Superior temporal gyrus (tissue), 1 donor: ENCODE data around the gene NCR2.

Source experiments
- DNase-seq: peaks from one replicate; pipeline ENCODE4 v3.0.0-alpha.2; 2016; ENCODE audit errors: extremely low spot score

The NCR2 gene

DNA sequence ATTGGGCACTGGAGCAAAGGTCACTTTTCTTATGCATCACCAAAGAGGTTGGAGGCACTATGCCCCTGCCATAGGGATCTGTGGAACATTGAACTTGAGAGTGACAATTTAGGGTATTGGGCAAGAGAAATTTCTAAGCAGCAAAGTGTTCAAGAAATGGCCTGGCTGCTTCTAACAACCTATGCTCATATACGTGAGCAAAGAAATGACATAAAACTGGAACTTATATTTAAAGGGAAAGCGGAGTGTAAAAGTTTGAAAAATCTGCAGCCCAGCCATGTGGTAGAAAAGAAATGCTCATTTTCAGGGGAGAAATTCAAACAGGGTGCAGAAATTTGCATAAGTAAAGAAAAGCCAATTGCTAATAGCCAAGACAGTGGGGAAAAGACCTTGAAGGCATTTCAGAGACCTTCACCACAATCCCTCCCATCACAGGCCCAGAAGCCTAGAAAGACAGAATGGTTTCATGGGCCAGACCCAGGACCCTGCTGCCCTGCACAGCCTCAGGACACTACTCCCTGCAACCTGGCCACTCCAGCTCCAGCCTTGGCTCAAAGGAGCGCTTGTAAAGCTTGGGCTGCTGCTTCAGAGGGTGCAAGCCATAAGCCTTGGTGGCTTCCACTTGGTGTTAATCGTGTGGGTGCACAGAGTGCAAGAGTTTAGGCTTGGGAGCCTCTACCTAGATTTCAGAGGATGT, 24.4 kb downstream of the NCR2 start:
- DNase-seq, result no peak

GRCh38 chr6:41360314-41360685, 24.9 kb downstream of the NCR2 start:
- DNase-seq, result no peak

DNA sequence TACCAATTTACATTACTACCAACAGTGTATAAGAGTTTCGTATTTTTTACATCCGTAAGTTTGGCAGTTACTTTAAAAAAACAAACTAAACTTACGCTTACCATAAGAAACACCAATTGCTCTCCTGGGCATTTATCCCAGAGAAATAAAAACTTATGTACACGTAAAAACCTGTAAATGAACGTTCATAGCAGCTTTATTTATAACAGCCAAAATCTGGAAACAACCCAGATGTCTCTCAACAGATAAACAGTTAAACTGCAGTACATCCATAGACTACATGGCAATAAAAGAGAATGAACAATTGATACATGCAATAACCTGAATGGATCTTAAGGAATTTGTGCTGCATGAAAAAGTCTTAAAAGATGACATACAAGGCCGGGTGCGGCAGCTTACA, 30.7 kb downstream of the NCR2 start:
- DNase-seq, result no peak

- DNase-seq, result no peak
Measured at GRCh38 chr6:41367061-41367460, 31.7 kb downstream of the NCR2 start.

DNA sequence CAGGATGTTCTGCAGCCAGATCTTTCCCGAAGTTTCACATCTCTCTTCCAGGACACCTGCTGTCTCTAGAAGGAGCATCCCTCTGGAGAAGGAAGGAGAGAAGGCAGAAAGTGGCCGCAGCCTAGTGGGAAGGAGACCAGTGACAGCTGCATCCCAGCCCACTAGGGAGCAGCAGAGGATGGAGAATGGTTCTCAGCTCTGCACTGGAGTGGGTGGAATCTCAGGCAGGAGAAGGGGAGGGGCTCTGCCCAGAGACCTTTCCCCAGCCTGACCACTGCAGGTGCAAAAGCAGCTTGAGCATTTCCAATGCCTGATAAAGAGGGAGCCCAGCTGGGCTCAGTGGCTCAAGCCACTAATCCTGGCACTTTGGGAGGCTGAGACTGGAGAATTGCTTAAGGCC, 32.3 kb downstream of the NCR2 start:
- DNase-seq, result peak; percentile 87

DNA sequence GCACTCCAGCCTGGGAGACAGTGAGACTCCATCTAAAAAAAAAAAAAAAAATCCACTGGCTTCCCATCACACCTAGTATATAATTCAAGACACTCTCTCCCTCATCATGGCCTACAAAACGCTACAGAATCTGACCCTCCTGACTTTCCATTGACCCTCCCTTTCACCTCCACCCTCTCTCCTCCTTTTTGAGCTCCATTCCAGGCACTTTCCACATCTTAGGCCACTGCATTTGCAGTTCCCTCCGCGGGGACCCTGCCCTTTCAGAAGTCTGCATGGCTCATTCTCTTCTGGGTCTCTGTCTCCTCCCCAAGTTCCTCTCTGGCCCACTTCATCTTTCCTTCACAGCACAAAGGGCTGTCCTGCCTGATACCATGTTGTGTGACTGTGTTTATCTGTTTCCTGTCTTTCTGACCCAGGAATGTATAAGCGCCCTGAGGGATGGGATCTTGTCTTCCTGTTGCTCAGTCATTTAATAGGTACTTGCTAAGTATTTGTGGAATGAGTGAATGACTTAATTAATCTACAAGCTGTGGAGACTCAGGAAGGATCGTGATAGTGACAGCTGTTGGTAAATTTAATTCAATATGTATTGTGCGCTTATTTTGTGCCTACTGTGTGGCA, 35.2 kb downstream of the NCR2 start:
- no peak for DNase-seq

DNA sequence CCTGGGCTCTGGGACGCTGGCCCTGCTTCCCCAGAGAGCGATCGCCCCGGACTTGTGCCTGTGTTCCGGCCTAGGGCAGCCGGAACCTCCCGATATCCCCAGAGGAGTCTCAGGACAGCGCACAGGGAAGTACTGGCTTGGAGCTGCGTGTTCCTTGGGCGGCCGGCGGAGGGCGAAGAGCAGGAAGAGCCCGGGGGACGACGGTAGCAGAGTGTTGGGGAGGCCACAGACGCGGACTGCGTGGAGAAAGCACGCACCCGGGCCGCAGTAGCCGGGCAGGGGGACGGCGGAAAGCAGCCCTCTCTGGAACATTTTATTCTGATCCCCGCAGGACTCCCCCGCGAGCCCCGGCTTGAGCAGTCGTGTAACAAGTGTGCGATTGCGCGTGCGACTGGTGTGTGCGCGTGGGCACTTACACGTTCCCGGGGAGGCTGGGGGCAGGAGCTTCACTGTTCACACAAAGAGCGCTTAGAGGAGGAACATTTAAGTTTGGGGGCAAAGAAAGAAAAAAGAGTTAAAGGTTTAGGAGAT, 36.1 kb downstream of the NCR2 start:
- peak; percentile 19 for DNase-seq

GRCh38 chr6:41371992-41372831, 36.8 kb downstream of the NCR2 start:
- DNase-seq, result peak; percentile 14

- no peak for DNase-seq
Measured at GRCh38 chr6:41372832-41373626, 37.6 kb downstream of the NCR2 start.

DNA sequence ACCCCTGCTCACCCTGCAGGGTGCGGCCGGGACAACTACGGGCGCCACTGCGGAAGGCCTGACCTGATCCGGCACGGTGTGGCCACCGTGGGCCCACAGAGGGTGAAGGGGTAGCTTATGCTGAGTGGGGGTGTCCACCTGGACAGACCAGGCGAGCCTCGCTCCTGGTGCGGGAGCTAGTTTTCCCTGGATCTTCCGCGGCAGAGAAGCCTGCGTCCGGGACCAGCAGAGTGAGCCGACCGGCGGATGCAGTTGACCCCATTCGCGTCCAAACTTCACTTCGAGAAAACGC, 38.2 kb downstream of the NCR2 start:
- DNase-seq, result no peak

DNA sequence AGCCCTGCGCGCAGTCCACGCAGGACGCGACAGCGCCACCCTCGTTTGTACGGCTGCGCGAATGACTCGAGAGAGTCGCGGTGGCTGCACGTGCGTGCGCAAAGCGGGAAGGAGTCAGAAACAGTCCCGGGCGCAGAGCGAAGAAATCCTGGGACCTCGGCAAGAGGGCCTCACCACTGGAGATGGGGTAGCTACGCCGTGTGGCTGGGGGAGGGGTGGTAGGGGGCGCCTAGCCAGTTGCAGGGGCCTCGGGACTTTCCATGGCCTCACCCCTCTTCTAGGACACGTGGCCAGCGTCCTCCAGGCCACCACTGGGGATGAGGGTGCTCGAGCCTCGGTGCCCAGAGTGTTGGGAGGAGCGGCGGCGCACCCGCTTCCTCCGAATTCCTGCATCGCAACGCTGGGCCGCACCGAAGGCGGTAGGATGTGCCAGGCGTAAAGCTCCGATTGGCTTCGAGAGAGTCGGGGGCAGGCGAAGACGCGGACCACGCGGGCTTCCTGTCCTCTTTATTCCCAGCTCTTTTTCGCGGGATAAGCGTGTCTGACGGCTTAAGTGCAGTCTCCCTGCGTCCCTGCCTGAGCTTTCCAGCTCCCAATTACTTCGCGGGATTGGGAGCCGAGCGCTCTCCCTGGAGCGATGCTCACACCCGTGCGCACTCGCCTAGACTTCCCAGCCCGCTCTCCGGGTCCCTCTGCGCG, 38.7 kb downstream of the NCR2 start:
- no peak for DNase-seq

DNA sequence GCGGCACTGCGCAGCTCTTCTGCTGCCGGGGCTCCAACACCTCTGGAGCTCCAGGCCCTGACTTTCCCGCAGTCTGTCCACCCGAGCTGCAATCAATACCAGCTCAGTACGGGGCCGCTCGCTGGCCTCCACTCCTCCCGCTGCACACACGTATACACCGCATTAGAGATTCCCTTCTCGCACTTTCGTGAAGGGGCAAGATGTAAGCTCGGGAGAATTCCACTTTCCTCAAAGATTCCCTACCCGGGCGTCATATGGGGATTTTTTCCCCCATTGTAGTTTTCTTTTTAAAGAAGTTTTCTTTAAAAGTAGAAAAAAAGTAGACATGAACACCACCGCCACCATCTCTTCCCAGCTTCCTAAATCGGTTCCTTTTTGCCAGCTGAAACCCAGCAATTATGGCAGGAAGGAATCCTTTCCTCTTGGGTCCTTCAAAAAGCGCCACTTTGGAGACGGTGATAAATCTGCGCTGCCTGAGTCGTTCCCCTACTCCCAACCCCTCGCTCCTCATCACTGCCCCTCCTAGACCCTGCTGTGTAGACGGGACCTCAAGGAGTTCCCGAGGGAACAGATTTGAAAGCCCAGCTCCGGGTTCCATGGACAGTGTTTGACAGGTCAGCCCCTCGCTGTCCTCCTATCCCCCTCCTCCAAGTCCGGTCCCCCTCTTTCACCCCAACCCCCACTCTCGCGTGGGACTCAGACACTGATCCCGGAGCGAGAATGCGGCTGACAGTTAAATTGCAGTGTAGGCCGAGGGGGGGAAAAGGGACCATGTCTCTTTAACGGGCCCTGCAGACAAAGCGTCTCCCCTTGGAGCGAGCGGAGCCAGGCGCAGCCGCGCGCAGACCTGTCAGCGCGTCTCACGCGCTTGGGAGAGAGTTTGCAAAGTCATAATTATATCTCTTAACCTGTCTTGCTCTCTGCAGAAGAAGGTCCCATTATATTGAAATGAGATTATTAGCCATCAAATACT, 39.5 kb downstream of the NCR2 start:
- DNase-seq, result peak; percentile 17

DNA sequence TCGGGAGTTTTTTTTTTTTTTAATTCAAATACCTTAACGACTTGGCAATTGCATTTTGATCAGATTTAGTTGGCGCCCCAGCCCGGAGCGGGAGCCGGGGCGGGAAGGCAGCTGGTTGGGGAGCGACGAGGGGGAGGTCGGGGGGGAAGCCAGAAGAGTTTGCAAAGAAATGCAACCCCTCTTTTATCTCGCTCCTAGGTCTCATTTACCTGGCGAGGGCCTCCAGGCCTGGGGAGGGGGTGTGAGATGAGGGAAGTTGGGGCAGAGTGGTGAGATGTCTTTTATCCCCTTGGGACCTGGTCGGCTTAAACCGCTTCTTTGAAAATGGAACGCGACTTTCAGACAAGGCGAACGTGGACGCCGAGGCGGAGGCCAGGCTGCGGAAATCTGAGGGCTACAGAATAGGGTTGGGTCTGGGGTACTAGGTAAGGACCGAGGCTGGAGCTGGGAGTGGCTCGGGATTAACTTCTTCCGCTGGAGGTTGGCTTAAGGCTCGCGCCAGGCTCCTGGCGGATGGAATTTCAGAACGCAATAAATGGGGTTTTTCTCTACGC, 40.3 kb downstream of the NCR2 start:
- DNase-seq, result no peak

GRCh38 chr6:41376176-41376575, 40.8 kb downstream of the NCR2 start:
- DNase-seq, result no peak

DNA sequence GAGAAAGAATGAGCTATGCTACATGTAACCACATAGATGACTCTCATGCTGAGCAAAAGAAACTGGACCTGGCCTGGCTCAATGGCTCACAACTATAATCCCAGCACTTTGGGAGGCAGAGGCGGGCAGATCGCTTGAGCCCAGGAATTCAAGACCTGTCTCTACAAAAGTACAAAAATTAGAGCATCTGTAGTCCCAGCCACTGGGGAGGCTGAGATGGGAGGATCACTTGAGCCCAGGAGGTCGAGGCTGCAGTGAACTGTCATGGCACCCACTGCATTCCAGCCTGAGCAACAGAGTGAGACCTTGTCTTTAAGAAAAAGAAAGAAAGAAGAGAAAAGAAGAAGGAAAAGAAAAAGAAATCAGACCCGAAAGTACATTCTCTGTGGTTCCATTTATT, 41.7 kb downstream of the NCR2 start:
- no peak for DNase-seq

GRCh38 chr6:41379306-41379705, 43.9 kb downstream of the NCR2 start:
- no peak for DNase-seq

- DNase-seq, result no peak
Measured at GRCh38 chr6:41386594-41386993, 51.2 kb downstream of the NCR2 start.

DNA sequence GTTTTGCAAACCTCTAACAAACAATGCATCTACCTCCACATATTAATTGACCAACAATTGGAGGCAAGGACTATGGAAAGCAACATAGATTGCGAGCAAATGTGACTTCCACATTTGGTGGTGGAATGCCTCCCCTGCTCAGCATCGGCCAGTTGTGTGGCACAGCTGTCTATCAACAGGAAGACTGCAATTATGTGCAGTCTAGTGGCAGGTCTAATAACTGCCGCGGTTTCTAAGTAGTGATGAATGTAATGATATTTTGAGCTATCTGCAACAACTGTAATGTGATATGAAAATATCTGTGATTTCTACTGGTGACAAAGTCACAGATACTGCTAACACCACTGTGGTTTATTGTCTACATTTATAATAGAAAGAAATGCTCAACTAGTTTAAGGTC, 56.8 kb downstream of the NCR2 start:
- no peak for DNase-seq

- DNase-seq, result no peak
Measured at GRCh38 chr6:41396335-41396734, 60.9 kb downstream of the NCR2 start.

- DNase-seq, result no peak
Measured at GRCh38 chr6:41399424-41399823, 64.0 kb downstream of the NCR2 start.
